Measurements from ENCODE around the gene RUVBL1. TPM values are rescaled to one million over a fixed set of nuclear protein-coding genes. Genes with fewer than 3 reads are reported as not detected.
A peak's percentile ranks its signal among the peaks of the same experiment; 100 is the strongest.
"Not testable (repeated sequence)": the region's sequence is repeated elsewhere in the genome, so short reads cannot be mapped to it uniquely, and the experiment has no call there.

The RUVBL1 gene
- 6.2 TPM for total RNA-seq

- Histone ChIP-seq H3K9me3 (ENCODE audit: low read depth, low read length) (no peaks in the 10 kb centered on the region), H3K4me1 (ENCODE audit: insufficient read depth, low read length) (peaks cover 17% of the 10 kb centered on the region), H3K27me3 (ENCODE audit: insufficient read depth, low read length) (no peaks in the 10 kb centered on the region), H3K4me3 (ENCODE audit: low read length) (peak within 1 kb of the TSS; percentile 71)
Measured at GRCh38 chr3:128123538-128124368, at the start of gene RUVBL1. RUVBL1 (minus strand) TSS chr3:128123812; CDS start chr3:128123724, 88 bp downstream.

DNA sequence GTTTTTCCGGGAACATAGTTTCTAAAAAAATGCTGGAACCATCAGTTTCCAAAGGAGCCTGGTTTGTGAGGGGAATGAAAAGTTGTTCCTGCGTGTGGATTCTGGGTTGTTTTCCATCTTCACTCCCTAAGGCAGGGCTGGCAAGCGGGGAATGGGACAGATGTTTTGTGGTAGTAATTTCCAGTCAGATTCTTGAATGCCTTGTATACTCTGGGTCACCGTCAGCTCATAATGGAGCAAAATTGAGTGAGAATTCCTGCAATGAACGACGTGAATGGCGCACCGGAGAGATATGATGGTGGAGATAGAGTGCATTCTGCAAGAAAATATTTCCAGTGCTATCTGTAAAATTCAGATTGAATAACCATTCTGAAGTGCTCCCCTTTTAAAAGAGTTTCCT lies 49.6 kb upstream of the RUVBL1 start:
- H3K27me3 ChIP-seq (ENCODE audit: insufficient read depth, low read length), result no peaks in the 10 kb centered on the region
- H3K4me1 ChIP-seq (ENCODE audit: insufficient read depth, low read length), result peaks cover 37% of the 10 kb centered on the region
- H3K4me3 ChIP-seq (ENCODE audit: low read length), result no peak overlapping the region
- H3K9me3 ChIP-seq (ENCODE audit: low read depth, low read length), result no peaks in the 10 kb centered on the region

GRCh38 chr3:128170866-128171516 lies 47.4 kb upstream of the RUVBL1 start:
- H3K27me3 ChIP-seq (ENCODE audit: insufficient read depth, low read length), result no peaks in the 10 kb centered on the region
- H3K9me3 ChIP-seq (ENCODE audit: low read depth, low read length), result no peaks in the 10 kb centered on the region
- peaks cover 43% of the 10 kb centered on the region for H3K4me1 ChIP-seq (ENCODE audit: insufficient read depth, low read length)
- no peak overlapping the region for H3K4me3 ChIP-seq (ENCODE audit: low read length)

DNA sequence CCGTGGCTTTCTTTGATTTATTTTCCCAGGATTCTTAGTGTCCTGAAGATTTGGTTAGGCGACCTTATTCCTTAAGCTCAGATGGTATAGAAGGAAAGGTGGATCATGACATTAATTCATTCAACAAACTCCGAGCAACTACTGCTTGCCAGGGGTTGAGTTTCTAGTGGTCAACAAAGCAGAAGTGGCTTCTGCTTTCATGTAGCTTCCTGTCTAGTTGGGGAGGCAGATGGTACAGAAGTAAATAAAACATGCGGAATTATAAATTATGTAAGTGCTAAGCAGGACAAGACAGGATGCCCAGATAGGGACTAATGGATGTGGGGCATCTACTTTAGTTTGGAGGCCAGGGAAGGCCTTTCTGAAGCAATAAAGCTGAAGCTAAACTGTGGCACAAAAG lies 45.2 kb upstream of the RUVBL1 start:
- Histone ChIP-seq H3K9me3 (ENCODE audit: low read depth, low read length) (no peaks in the 10 kb centered on the region), H3K4me1 (ENCODE audit: insufficient read depth, low read length) (peaks cover 25% of the 10 kb centered on the region), H3K4me3 (ENCODE audit: low read length) (no peak overlapping the region), H3K27me3 (ENCODE audit: insufficient read depth, low read length) (no peaks in the 10 kb centered on the region)

DNA sequence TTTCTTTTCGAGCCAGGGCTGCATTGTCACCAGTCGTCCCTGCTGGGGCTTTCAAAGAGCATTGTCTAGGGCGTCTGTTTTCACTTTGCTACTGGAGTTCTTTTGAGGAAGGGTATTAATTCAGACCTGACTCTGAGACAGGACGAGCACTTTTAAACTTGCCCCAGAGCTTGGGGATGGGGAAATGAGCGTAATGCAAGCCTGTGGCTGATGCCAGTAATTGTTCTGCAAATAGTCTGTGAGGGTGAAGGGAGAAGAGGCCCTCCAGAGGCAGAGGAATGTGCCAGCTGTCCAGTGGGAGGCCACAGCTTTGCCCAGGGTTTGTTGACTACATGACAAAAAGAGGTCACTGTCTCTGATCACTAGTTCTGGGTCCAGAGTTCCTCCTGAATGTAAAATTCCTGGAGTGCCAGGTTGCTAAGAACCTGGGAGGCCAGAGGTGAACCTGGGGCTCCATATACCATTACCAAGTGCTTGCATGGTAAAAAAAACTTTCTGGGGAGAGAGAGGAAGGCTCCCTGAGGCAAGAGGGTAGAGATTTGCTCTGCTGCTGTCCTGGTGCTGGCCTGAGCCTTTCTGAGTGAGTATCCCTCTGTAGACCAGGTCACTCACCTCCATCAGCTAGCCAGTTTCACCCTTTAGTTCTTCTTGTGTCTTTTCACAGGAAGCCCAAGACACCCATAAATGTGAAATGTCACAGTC lies 44.5 kb upstream of the RUVBL1 start:
- Histone ChIP-seq H3K9me3 (ENCODE audit: low read depth, low read length) (no peaks in the 10 kb centered on the region), H3K27me3 (ENCODE audit: insufficient read depth, low read length) (no peaks in the 10 kb centered on the region), H3K4me1 (ENCODE audit: insufficient read depth, low read length) (peaks cover 22% of the 10 kb centered on the region), H3K4me3 (ENCODE audit: low read length) (no peak overlapping the region)

- H3K27me3 ChIP-seq (ENCODE audit: insufficient read depth, low read length), result no peaks in the 10 kb centered on the region
- H3K9me3 ChIP-seq (ENCODE audit: low read depth, low read length), result no peaks in the 10 kb centered on the region
- H3K4me1 ChIP-seq (ENCODE audit: insufficient read depth, low read length), result peaks cover 22% of the 10 kb centered on the region
- no peak overlapping the region for H3K4me3 ChIP-seq (ENCODE audit: low read length)
Measured at GRCh38 chr3:128167646-128167972, 44.0 kb upstream of the RUVBL1 start.

- H3K27me3 ChIP-seq (ENCODE audit: insufficient read depth, low read length), result no peaks in the 10 kb centered on the region
- peaks cover 22% of the 10 kb centered on the region for H3K4me1 ChIP-seq (ENCODE audit: insufficient read depth, low read length)
- no peak overlapping the region for H3K4me3 ChIP-seq (ENCODE audit: low read length)
- H3K9me3 ChIP-seq (ENCODE audit: low read depth, low read length), result no peaks in the 10 kb centered on the region
Measured at GRCh38 chr3:128166971-128167453, 43.4 kb upstream of the RUVBL1 start.

- no peaks in the 10 kb centered on the region for H3K9me3 ChIP-seq (ENCODE audit: low read depth, low read length)
- no peaks in the 10 kb centered on the region for H3K27me3 ChIP-seq (ENCODE audit: insufficient read depth, low read length)
- no peak overlapping the region for H3K4me3 ChIP-seq (ENCODE audit: low read length)
- peaks cover 9% of the 10 kb centered on the region for H3K4me1 ChIP-seq (ENCODE audit: insufficient read depth, low read length)
Measured at GRCh38 chr3:128163432-128163831, 39.8 kb upstream of the RUVBL1 start.

- H3K9me3 ChIP-seq (ENCODE audit: low read depth, low read length), result no peaks in the 10 kb centered on the region
- H3K4me3 ChIP-seq (ENCODE audit: low read length), result no peak overlapping the region
- peaks cover 6% of the 10 kb centered on the region for H3K4me1 ChIP-seq (ENCODE audit: insufficient read depth, low read length)
- H3K27me3 ChIP-seq (ENCODE audit: insufficient read depth, low read length), result no peaks in the 10 kb centered on the region
Measured at GRCh38 chr3:128160661-128161060, 37.0 kb upstream of the RUVBL1 start.

DNA sequence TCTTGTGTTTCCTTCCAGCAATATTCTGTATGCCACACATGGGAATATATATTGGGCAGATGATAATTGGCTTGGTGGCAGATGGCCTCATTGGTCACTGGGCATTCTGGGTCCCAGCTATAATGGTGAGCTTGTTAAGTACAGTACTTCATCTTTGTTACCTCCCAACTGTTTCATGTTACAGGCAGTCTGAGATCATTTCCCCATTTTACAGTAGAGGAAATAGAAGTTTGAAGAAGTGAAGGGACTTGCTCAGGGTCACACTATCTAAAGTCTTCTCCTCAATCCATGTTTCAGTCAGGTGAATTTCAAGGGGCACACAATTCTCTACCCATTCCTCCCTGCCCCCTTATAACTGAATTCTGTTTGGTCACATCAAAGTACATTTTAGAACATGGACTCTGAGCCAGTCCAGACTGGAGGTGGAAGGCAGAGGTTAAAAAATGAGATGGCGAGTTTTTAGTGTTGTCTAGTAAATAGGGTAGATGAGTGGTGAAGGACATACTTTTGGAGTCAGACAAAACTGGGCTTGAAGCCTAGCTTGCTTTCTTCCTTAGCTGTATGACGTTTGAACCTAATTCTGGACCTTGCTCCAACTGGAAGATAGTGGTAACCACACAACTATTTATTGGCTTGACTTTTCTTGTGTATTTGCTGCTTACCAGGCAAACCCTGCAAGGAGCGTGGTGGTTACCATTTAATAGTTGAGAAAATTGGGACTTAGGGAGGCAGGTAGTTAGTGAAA lies 32.2 kb upstream of the RUVBL1 start:
- Histone ChIP-seq H3K4me1 (ENCODE audit: insufficient read depth, low read length) (peaks cover 25% of the 10 kb centered on the region), H3K9me3 (ENCODE audit: low read depth, low read length) (no peaks in the 10 kb centered on the region), H3K27me3 (ENCODE audit: insufficient read depth, low read length) (no peaks in the 10 kb centered on the region), H3K4me3 (ENCODE audit: low read length) (no peak overlapping the region)

GRCh38 chr3:128154354-128154753 lies 30.7 kb upstream of the RUVBL1 start:
- not testable (repeated sequence) for H3K27me3 ChIP-seq (ENCODE audit: insufficient read depth, low read length); H3K9me3 ChIP-seq (ENCODE audit: low read depth, low read length)
- peak overlapping the region; percentile 82 for H3K4me3 ChIP-seq (ENCODE audit: low read length)

DNA sequence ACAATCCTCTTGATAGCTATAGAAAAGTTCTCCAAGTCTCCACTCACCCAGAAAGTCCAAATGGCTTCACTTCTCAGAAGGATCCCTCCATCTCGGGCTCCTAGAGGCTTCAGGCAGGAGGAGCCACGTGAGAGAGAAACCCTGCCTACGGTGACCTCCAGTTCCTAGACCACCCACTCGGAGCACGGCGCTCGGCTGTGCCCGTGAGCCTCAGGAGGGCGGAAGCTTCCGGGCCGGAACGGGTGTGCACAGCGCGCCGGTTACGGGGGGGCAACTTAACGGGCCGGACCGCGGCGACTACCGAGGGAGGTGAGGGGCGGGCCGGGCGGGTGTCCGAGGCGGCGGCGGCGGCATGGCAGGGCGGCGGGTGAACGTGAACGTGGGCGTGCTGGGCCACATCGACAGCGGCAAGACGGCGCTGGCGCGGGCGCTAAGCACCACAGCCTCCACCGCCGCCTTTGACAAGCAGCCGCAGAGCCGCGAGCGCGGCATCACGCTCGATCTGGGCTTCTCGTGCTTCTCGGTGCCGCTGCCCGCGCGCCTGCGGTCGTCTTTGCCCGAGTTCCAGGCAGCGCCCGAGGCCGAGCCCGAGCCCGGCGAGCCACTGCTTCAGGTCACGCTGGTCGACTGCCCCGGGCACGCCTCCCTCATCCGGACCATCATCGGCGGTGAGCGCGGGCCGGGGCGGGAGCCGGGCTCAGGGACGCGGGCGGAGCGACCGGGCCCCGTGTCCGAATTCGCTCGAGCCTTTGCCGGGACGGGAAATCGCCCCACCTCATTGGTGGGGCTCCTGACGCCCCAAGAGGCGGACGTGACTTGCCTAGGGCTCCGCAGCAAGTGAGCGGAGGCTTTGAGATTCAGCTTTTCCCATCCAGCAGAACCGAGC lies 29.8 kb upstream of the RUVBL1 start, which contains the start of gene EEFSEC:
Gene EEFSEC, plus strand, starts transcription at position 326 of the 886 bp plus-strand sequence. Its CDS starts 27 bp downstream, at position 353.
- Histone ChIP-seq H3K27me3 (ENCODE audit: insufficient read depth, low read length) (no peaks in the 10 kb centered on the region), H3K9me3 (ENCODE audit: low read depth, low read length) (no peaks in the 10 kb centered on the region), H3K4me3 (ENCODE audit: low read length) (peak within 1 kb of the TSS; percentile 82), H3K4me1 (ENCODE audit: insufficient read depth, low read length) (peaks cover 30% of the 10 kb centered on the region)

More at GRCh38 chr3:128154354-128154753, 30.7 kb upstream of the RUVBL1 start:
- peaks cover 30% of the 10 kb centered on the region for H3K4me1 ChIP-seq (ENCODE audit: insufficient read depth, low read length)

- Histone ChIP-seq H3K4me3 (ENCODE audit: low read length) (peak overlapping the region; percentile 82), H3K27me3 (ENCODE audit: insufficient read depth, low read length) (no peaks in the 10 kb centered on the region), H3K9me3 (ENCODE audit: low read depth, low read length) (no peaks in the 10 kb centered on the region), H3K4me1 (ENCODE audit: insufficient read depth, low read length) (peaks cover 30% of the 10 kb centered on the region)
Measured at GRCh38 chr3:128152419-128153155, 29.0 kb upstream of the RUVBL1 start.
